OCI-LY7 (cell line): ENCODE data around the gene ERBIN. TPM values are rescaled to one million over a fixed set of nuclear protein-coding genes. Genes with fewer than 3 reads are reported as not detected.

ENCODE experiments used
- BruUV-seq: library from RNA; stranded (reverse); fragments of 400-500 nt; replicated peaks from 2 replicates; lab custom pipeline; 2021; lab: Mats Ljungman, UMichigan
- CTCF ChIA-PET: fragments of 300-600 bp; sonication (Branson Sonifier 250); formaldehyde crosslinking; loops from one replicate; lab custom pipeline; 2022; ENCODE audit warnings: antibody characterized with exemption; ENCODE audit not compliant: unreplicated experiment; lab: Charles Lee
- POLR2A ChIA-PET: fragments of 300-600 bp; sonication (Branson Sonifier 250); formaldehyde crosslinking; loops from one replicate; lab custom pipeline; 2022; ENCODE audit warnings: antibody characterized with exemption; lab: Charles Lee
- DNase-seq: peaks from one replicate; pipeline ENCODE4 v3.0.0-alpha.2; 2015; ENCODE audit warnings: low spot score
- H2AFZ ChIP-seq: fragments of 200-600 bp; sonication (generic), shearing (Covaris generic); 2 replicates; pipeline ENCODE4 v1.6.1; 2014; ENCODE audit warnings: mild to moderate bottlenecking, antibody characterized with exemption, low read length, moderate library complexity
- H3K27ac ChIP-seq: fragments of 200-600 bp; sonication (generic); 2 replicates; pipeline ENCODE4 v1.5.1; 2014; ENCODE audit warnings: mixed run types, low read depth, mild to moderate bottlenecking, moderate library complexity, low read length, inconsistent platforms; ENCODE audit not compliant: poor library complexity, severe bottlenecking
- H3K36me3 ChIP-seq: fragments of 200-600 bp; sonication (generic); 2 replicates; pipeline ENCODE4 v1.6.1; 2014; ENCODE audit warnings: mild to moderate bottlenecking, antibody characterized with exemption, low read length, moderate library complexity, mixed read lengths; ENCODE audit not compliant: insufficient read depth
- H3K4me1 ChIP-seq: fragments of 200-600 bp; sonication (generic); 2 replicates; pipeline ENCODE4 v1.5.1; 2014; ENCODE audit warnings: mild to moderate bottlenecking, low read length; ENCODE audit not compliant: insufficient read depth, poor library complexity, severe bottlenecking
- H3K4me2 ChIP-seq: fragments of 200-600 bp; sonication (generic); 2 replicates; pipeline ENCODE4 v1.6.1; 2014; ENCODE audit warnings: mild to moderate bottlenecking, low read length
- H3K4me3 ChIP-seq: fragments of 200-600 bp; sonication (generic); 2 replicates; pipeline ENCODE4 v1.5.1; 2014; ENCODE audit warnings: mild to moderate bottlenecking, low read depth, low read length; ENCODE audit not compliant: poor library complexity, severe bottlenecking
- H3K79me2 ChIP-seq: fragments of 200-600 bp; sonication (generic); 2 replicates; pipeline ENCODE4 v1.6.1; 2016; ENCODE audit warnings: low read depth, mild to moderate bottlenecking, low read length, moderate library complexity, mixed read lengths; ENCODE audit not compliant: insufficient read depth
- H3K9me2 ChIP-seq: fragments of 200-600 bp; sonication (generic); 2 replicates; pipeline ENCODE4 v1.6.1; 2016; ENCODE audit warnings: mild to moderate bottlenecking, low read length, mixed read lengths; ENCODE audit not compliant: insufficient read depth
- H3K9me3 ChIP-seq: fragments of 200-600 bp; sonication (generic); 2 replicates; pipeline ENCODE4 v1.6.1; 2014; ENCODE audit warnings: mild to moderate bottlenecking, mixed run types, low read length, mixed read lengths
- H4K20me1 ChIP-seq: fragments of 200-600 bp; sonication (generic); 2 replicates; pipeline ENCODE4 v1.6.1; 2014; ENCODE audit warnings: mild to moderate bottlenecking, antibody characterized with exemption, low read length, moderate library complexity, mixed read lengths; ENCODE audit not compliant: insufficient read depth
- CTCF ChIP-seq: fragments of 200-600 bp; sonication (generic); conservative IDR thresholded peaks from 2 replicates; pipeline ENCODE4 v1.5.1; 2014; ENCODE audit warnings: mild to moderate bottlenecking, antibody characterized with exemption, low read length, moderate library complexity, mixed read lengths
- EZH2phosphoT487 ChIP-seq: fragments of 200-600 bp; sonication (generic); IDR thresholded peaks from 2 replicates; pipeline ENCODE4 v1.6.1; 2018; ENCODE audit warnings: low read depth, borderline replicate concordance, mild to moderate bottlenecking, mixed run types, antibody characterized with exemption, low read length, moderate library complexity, mixed read lengths
- intact Hi-C: fragments of 100-400 bp; cut with micrococcal nuclease; formaldehyde crosslinking; loops from one replicate; pipeline ENCODE4 v1.10.0; 2022; ENCODE audit not compliant: unreplicated experiment
- total RNA-seq, 2 experiments: library from RNA; depleted of rRNA in 1 of 2; stranded (reverse); fragments of >200 nt in 1 of 2; shearing (Covaris generic) in 1 of 2; gene quantifications; 2 replicates each; pipeline ENCODE4 v1.2.3, GENCODE V29; 2014 to 2022

Gene ERBIN
- total RNA-seq, 2 experiments from 2014 or later, result 84.5 to 132 TPM

- Histone ChIP-seq H3K27ac (no peak overlapping the region), H2AFZ (no peak overlapping the region), H3K36me3 (peaks cover 72% of the 10 kb centered on the region), H3K4me1 (peaks cover 6% of the 10 kb centered on the region), H3K79me2 (peaks cover 33% of the 10 kb centered on the region; the same call in 1 of the 2 replicates), H3K9me2 (no peaks in the 10 kb centered on the region), H3K9me3 (peaks cover 8% of the 10 kb centered on the region; the same call in 1 of the 2 replicates), H3K4me3 (no peak overlapping the region), H3K4me2 (no peak overlapping the region), H4K20me1 (no peaks in the 10 kb centered on the region)
- POLR2A ChIA-PET, result interaction anchor here (0.6 to 0.8 kb wide), 2 partner anchors 40 to 774 kb away, joined by 3 to 5 read pairs; no protein-coding TSS in a partner anchor
- TF ChIP-seq EZH2phosphoT487 (no peak), CTCF (no peak)
- intact Hi-C loops, result no loop called here
- CTCF ChIA-PET, result no interaction called here
- DNase-seq, result no peak
- BruUV-seq, result no TSS peak
Measured at GRCh38 chr5:66004216-66004615, 77.8 kb downstream of the ERBIN start.

- DNase-seq, result no peak
- Histone ChIP-seq H2AFZ (no peak overlapping the region), H3K4me1 (peaks cover 26% of the 10 kb centered on the region), H3K4me2 (no peak overlapping the region; the same call in 1 of the 2 replicates), H3K9me2 (no peaks in the 10 kb centered on the region), H4K20me1 (no peaks in the 10 kb centered on the region), H3K9me3 (no peaks in the 10 kb centered on the region), H3K79me2 (peaks cover 13% of the 10 kb centered on the region; the same call in 1 of the 2 replicates), H3K4me3 (no peak overlapping the region), H3K36me3 (peaks cover 46% of the 10 kb centered on the region), H3K27ac (no peak overlapping the region)
- intact Hi-C loops, result no loop called here
- ChIA-PET CTCF (no interaction called here), POLR2A (interaction anchor here (1.0 kb wide), 1 partner anchor 38 kb away, joined by 3 read pairs; no protein-coding TSS in a partner anchor)
- no TSS peak for BruUV-seq
- TF ChIP-seq EZH2phosphoT487 (no peak), CTCF (no peak)
Measured at GRCh38 chr5:66009277-66009676, 82.9 kb downstream of the ERBIN start.

GRCh38 chr5:66010476-66010875 lies 84.1 kb downstream of the ERBIN start:
- Histone ChIP-seq H3K79me2 (peaks cover 13% of the 10 kb centered on the region; the same call in 1 of the 2 replicates), H3K9me3 (no peaks in the 10 kb centered on the region), H2AFZ (no peak overlapping the region), H3K4me1 (peaks cover 26% of the 10 kb centered on the region), H4K20me1 (no peaks in the 10 kb centered on the region), H3K36me3 (peaks cover 42% of the 10 kb centered on the region), H3K27ac (peak overlapping the region; percentile 20), H3K9me2 (no peaks in the 10 kb centered on the region), H3K4me2 (peak overlapping the region; percentile 43), H3K4me3 (no peak overlapping the region)
- BruUV-seq, result no TSS peak
- ChIA-PET CTCF (no interaction called here), POLR2A (interaction anchor here (0.5 to 1.3 kb wide), 2 partner anchors 11 to 373 kb away, joined by 3 read pairs; no protein-coding TSS in a partner anchor)
- intact Hi-C loops, result loop anchor here (5.0 kb wide), 2 partner anchors 38 to 83 kb away; partner anchors contain the start of gene ERBIN
- DNase-seq, result peak; percentile 12
- no peak for TF ChIP-seq EZH2phosphoT487
- no peak for TF ChIP-seq CTCF
